GM12875 (cell line): Measurements from ENCODE around the gene CBARP.
A peak's percentile ranks its signal among the peaks of the same experiment; 100 is the strongest.

Experiments used
- H3K4me3 ChIP-seq: one replicate; pipeline ENCODE4 v1.5.1; 2011; ENCODE audit warnings: low read depth, low read length, control low read depth
- CTCF ChIP-seq: IDR thresholded peaks from 2 replicates; pipeline ENCODE4 v1.5.1; 2011; ENCODE audit warnings: low read depth, mild to moderate bottlenecking, control low read depth, inconsistent platforms, low read length, moderate library complexity, borderline replicate concordance; ENCODE audit not compliant: insufficient read depth

CBARP gene

GRCh38 chr19:1266129-1266915 is 28.5 kb upstream of the CBARP start:
- H3K4me3 ChIP-seq: peak overlapping the region; percentile 44
- TF ChIP-seq CTCF: 0 out of 2 replicates have a peak, but pooled peaks have one; percentile 16

GRCh38 chr19:1265615-1266128 is 27.9 kb upstream of the CBARP start:
- H3K4me3 ChIP-seq: peak overlapping the region; percentile 44

GRCh38 chr19:1264801-1265614 is 27.2 kb upstream of the CBARP start:
- no peak overlapping the region for H3K4me3 ChIP-seq

More at GRCh38 chr19:1265615-1266128, 27.9 kb upstream of the CBARP start:
- no peak for TF ChIP-seq CTCF

GRCh38 chr19:1263188-1263587 is 25.4 kb upstream of the CBARP start:
- peak overlapping the region; percentile 68 for H3K4me3 ChIP-seq
- no peak for TF ChIP-seq CTCF

More at GRCh38 chr19:1264801-1265614, 27.2 kb upstream of the CBARP start:
- no peak for TF ChIP-seq CTCF

- no peak for TF ChIP-seq CTCF
- peak overlapping the region; percentile 68 for H3K4me3 ChIP-seq
These were observed 24.9 kb upstream of the CBARP start for GRCh38 chr19:1262623-1263123.

GRCh38 chr19:1261798-1262622 is 24.2 kb upstream of the CBARP start:
- no peak for TF ChIP-seq CTCF
- H3K4me3 ChIP-seq: peak overlapping the region; percentile 68
